Dermis microvascular lymphatic vessel endothelial cell (primary cell): ENCODE measurements around the gene ATXN7L3B. TPM values are rescaled to one million over a fixed set of nuclear protein-coding genes. Genes with fewer than 3 reads are reported as not detected.
A peak's percentile ranks its signal among the peaks of the same experiment; 100 is the strongest.
"Not testable (repeated sequence)": the region's sequence is repeated elsewhere in the genome, so short reads cannot be mapped to it uniquely, and the experiment has no call there.

Experiments used
- DNase-seq, 2 donors: peaks; one replicate each; pipeline versions ENCODE4 v3.0.0 to v3.0.0-alpha.2; 2010; ENCODE audit warnings: low read depth in 2 of 2
- total RNA-seq: library from RNA; depleted of rRNA; stranded (reverse); fragments of >200 nt; gene quantifications from 2 replicates; pipeline ENCODE4 v1.2.1, GENCODE V29; 2014

The ATXN7L3B gene
- 19.5 and 28.1 TPM in 2 replicates for total RNA-seq

GRCh38 chr12:74537707-74538385, at the start of gene ATXN7L3B:
Gene ATXN7L3B, plus strand, starts transcription at chr12:74537835. Its CDS starts 278 bp downstream, at chr12:74538113.
- peak; percentile 90 to 95 for DNase-seq

- DNase-seq, result no peak
These were observed 49.5 kb upstream of the ATXN7L3B start for GRCh38 chr12:74488134-74488533.

- DNase-seq, result no peak
These were observed 48.1 kb upstream of the ATXN7L3B start for GRCh38 chr12:74489543-74489942.

- DNase-seq, result no peak
These were observed 47.1 kb upstream of the ATXN7L3B start for GRCh38 chr12:74490390-74491064.

- no peak for DNase-seq
These were observed 46.3 kb upstream of the ATXN7L3B start for GRCh38 chr12:74491374-74491773.

- no peak for DNase-seq
These were observed 38.4 kb upstream of the ATXN7L3B start for GRCh38 chr12:74499192-74499591.

- not testable (repeated sequence) for DNase-seq
These were observed 28.6 kb upstream of the ATXN7L3B start for GRCh38 chr12:74508873-74509657.

- DNase-seq, result no peak
These were observed 27.7 kb upstream of the ATXN7L3B start for GRCh38 chr12:74509886-74510285.

GRCh38 chr12:74514098-74514872, 23.4 kb upstream of the ATXN7L3B start:
- DNase-seq, result no peak

- DNase-seq, result no peak
These were observed 21.8 kb upstream of the ATXN7L3B start for GRCh38 chr12:74515849-74516248.

- no peak for DNase-seq
These were observed 11.1 kb upstream of the ATXN7L3B start for GRCh38 chr12:74526535-74526934.

GRCh38 chr12:74527491-74527890, 10.1 kb upstream of the ATXN7L3B start:
- no peak for DNase-seq

GRCh38 chr12:74530676-74531075, 7.0 kb upstream of the ATXN7L3B start:
- no peak for DNase-seq

GRCh38 chr12:74535536-74535935, 2.1 kb upstream of the ATXN7L3B start:
- no peak for DNase-seq

- DNase-seq, result peak; percentile 54 to 65
These were observed 419 bp upstream of the ATXN7L3B start for GRCh38 chr12:74537126-74537706.

- DNase-seq, result peak; percentile 7 to 21
These were observed 1.0 kb downstream of the ATXN7L3B start for GRCh38 chr12:74538491-74539258.

- no peak for DNase-seq
These were observed 1.6 kb downstream of the ATXN7L3B start for GRCh38 chr12:74539261-74539660.

GRCh38 chr12:74539765-74540526, 2.3 kb downstream of the ATXN7L3B start:
- no peak for DNase-seq

GRCh38 chr12:74541074-74541473, 3.4 kb downstream of the ATXN7L3B start:
- no peak for DNase-seq

GRCh38 chr12:74547249-74547648, 9.6 kb downstream of the ATXN7L3B start:
- no peak for DNase-seq
